GM23338 (cell line): ENCODE measurements around the gene ID2. TPM values are rescaled to one million over a fixed set of nuclear protein-coding genes. Genes with fewer than 3 reads are reported as not detected.

Experiments used
- ATAC-seq: fragments of 200-7000 bp; cut with Tn5 transposase; 3 replicates; pipeline ENCODE4 v1.9.1; 2020
- DNase-seq: peaks from one replicate; pipeline ENCODE4 v3.0.0-alpha.2; 2015; ENCODE audit warnings: low spot score
- H2AFZ ChIP-seq: fragments of 200-600 bp; sonication (generic); 2 replicates; pipeline ENCODE4 v1.8.0; 2016; ENCODE audit warnings: antibody characterized with exemption, mild to moderate bottlenecking, moderate library complexity
- H3F3A ChIP-seq: fragments of 200-600 bp; sonication (generic); replicated peaks from 2 replicates; pipeline ENCODE4 v1.8.0; 2017; ENCODE audit warnings: antibody characterized with exemption, mixed run types, low read depth
- H3K27ac ChIP-seq: fragments of 200-600 bp; sonication (generic); 2 replicates; pipeline ENCODE4 v1.6.1; 2016; ENCODE audit warnings: low read depth
- H3K27me3 ChIP-seq: fragments of 200-600 bp; sonication (generic); 2 replicates; pipeline ENCODE4 v1.8.0; 2016; ENCODE audit warnings: mild to moderate bottlenecking, mixed run types, moderate library complexity; ENCODE audit not compliant: insufficient read depth
- H3K36me3 ChIP-seq: fragments of 200-600 bp; sonication (generic); 2 replicates; pipeline ENCODE4 v1.8.0; 2016; ENCODE audit warnings: mild to moderate bottlenecking; ENCODE audit not compliant: insufficient read depth
- H3K4me1 ChIP-seq: fragments of 200-600 bp; sonication (generic); 2 replicates; pipeline ENCODE4 v1.8.0; 2016; ENCODE audit warnings: mild to moderate bottlenecking, moderate library complexity; ENCODE audit not compliant: insufficient read depth
- H3K4me2 ChIP-seq: fragments of 200-600 bp; sonication (generic); 2 replicates; pipeline ENCODE4 v1.7.1; 2017; ENCODE audit warnings: mixed run types
- H3K4me3 ChIP-seq: fragments of 200-600 bp; sonication (generic); 2 replicates; pipeline ENCODE4 v1.6.1; 2016; ENCODE audit warnings: mixed run types
- H3K79me2 ChIP-seq: fragments of 200-600 bp; sonication (generic); replicated peaks from 2 replicates; pipeline ENCODE4 v1.8.0; 2017; ENCODE audit warnings: mild to moderate bottlenecking; ENCODE audit not compliant: insufficient read depth
- H3K9me2 ChIP-seq: fragments of 200-600 bp; sonication (generic); 2 replicates; pipeline ENCODE4 v1.8.0; 2017; ENCODE audit not compliant: insufficient read depth
- H4K20me1 ChIP-seq: fragments of 200-600 bp; sonication (generic); replicated peaks from 2 replicates; pipeline ENCODE4 v1.8.0; 2017; ENCODE audit warnings: mild to moderate bottlenecking; ENCODE audit not compliant: insufficient read depth
- H3K27ac Mint-ChIP-seq: 2 replicates; pipeline ENCODE4 v1.8.0; 2020; ENCODE audit warnings: inconsistent platforms, mild to moderate bottlenecking, moderate library complexity, mixed read lengths
- H3K27me3 Mint-ChIP-seq: 3 replicates; pipeline ENCODE4 v1.8.0; 2022; ENCODE audit warnings: low read depth, mild to moderate bottlenecking, moderate library complexity, mixed read lengths, inconsistent platforms; ENCODE audit not compliant: insufficient read depth, poor library complexity
- H3K36me3 Mint-ChIP-seq: 3 replicates; pipeline ENCODE4 v1.8.0; 2021; ENCODE audit warnings: low read depth, mild to moderate bottlenecking, inconsistent platforms, moderate library complexity, mixed read lengths
- H3K4me1 Mint-ChIP-seq: 3 replicates; pipeline ENCODE4 v1.8.0; 2020; ENCODE audit warnings: mild to moderate bottlenecking, inconsistent platforms, mixed read lengths
- H3K4me3 Mint-ChIP-seq: 3 replicates; pipeline ENCODE4 v1.8.0; 2021; ENCODE audit warnings: moderate library complexity, mild to moderate bottlenecking, inconsistent platforms, mixed read lengths
- H3K9me3 Mint-ChIP-seq: 3 replicates; pipeline ENCODE4 v1.8.0; 2020; ENCODE audit warnings: moderate library complexity, mild to moderate bottlenecking, inconsistent platforms, mixed read lengths
- CREB1 ChIP-seq: fragments of 250-450 bp; sonication (Bioruptor Pico); IDR thresholded peaks from 2 replicates; pipeline ENCODE4 v1.5.0; 2020; ENCODE audit warnings: low read depth, mild to moderate bottlenecking, moderate library complexity
- ETS1 ChIP-seq: IDR thresholded peaks from 2 replicates; pipeline ENCODE4 v1.6.1; 2016; ENCODE audit warnings: antibody characterized with exemption
- EZH2 ChIP-seq: fragments of 200-600 bp; sonication (generic); IDR thresholded peaks from one replicate; pipeline ENCODE4 v1.8.0; 2017; ENCODE audit warnings: antibody characterized with exemption, mild to moderate bottlenecking, low read depth; ENCODE audit not compliant: unreplicated experiment
- EZH2phosphoT487 ChIP-seq: fragments of 200-600 bp; sonication (generic); IDR thresholded peaks from one replicate; pipeline ENCODE4 v1.8.1; 2018; ENCODE audit warnings: antibody characterized with exemption; ENCODE audit not compliant: unreplicated experiment
- JUNB ChIP-seq: IDR thresholded peaks from one replicate; pipeline ENCODE4 v1.6.1; 2016; ENCODE audit warnings: antibody characterized with exemption; ENCODE audit not compliant: unreplicated experiment
- NANOG ChIP-seq: IDR thresholded peaks from 2 replicates; pipeline ENCODE4 v1.6.1; 2016; ENCODE audit warnings: antibody characterized with exemption, borderline replicate concordance
- POLR2AphosphoS5 ChIP-seq: IDR thresholded peaks from 2 replicates; pipeline ENCODE4 v1.6.1; 2016; ENCODE audit warnings: antibody characterized with exemption, low read depth
- REST ChIP-seq: IDR thresholded peaks from one replicate; pipeline ENCODE4 v1.6.1; 2018; ENCODE audit warnings: antibody characterized with exemption; ENCODE audit not compliant: unreplicated experiment
- polyA plus RNA-seq: library from polyadenylated mRNA; unstranded; fragments of >200 nt; fragmentation: Nextera tagmentation; extraction: Ambion mirVana; gene quantifications from 2 replicates; pipeline ENCODE4 v1.2.1, GENCODE V29; 2016
- total RNA-seq: library from RNA; depleted of rRNA; stranded (reverse); fragments of >200 nt; shearing (Covaris generic); gene quantifications from 2 replicates; pipeline ENCODE4 v1.2.3, GENCODE V29; 2014
- TF ChIP-seq, protein P1 (sequence below), 2 experiments: fragments of 200-600 bp in 1 of 2; sonication (generic) in 1 of 2; conservative IDR thresholded peaks; 2 replicates each; pipeline versions ENCODE4 v1.5.1 to v1.6.1; 2016 to 2017; ENCODE audit warnings: antibody characterized with exemption in 2 of 2, low read depth in 2 of 2, mild to moderate bottlenecking in 2 of 2, moderate library complexity in 1 of 2

Gene ID2
- total and polyA plus RNA-seq, 2 experiments from 2014 or later = 87.0 to 110 TPM

GRCh38 chr2:8679567-8679826, 2.4 kb upstream of the ID2 start:
- Histone ChIP-seq H3K27ac (no peak overlapping the region), H3K79me2 (peaks cover 23% of the 10 kb centered on the region), H3K4me1 (peaks cover 51% of the 10 kb centered on the region), H3K4me3 (peak overlapping the region; percentile 54), H3K9me2 (no peaks in the 10 kb centered on the region), H3K27me3 (peaks cover 81% of the 10 kb centered on the region), H3F3A (no peaks in the 10 kb centered on the region; the same call in 1 of the 2 replicates), H3K4me2 (peak overlapping the region; percentile 76), H4K20me1 (peaks cover 22% of the 10 kb centered on the region), H2AFZ (no peak overlapping the region), H3K36me3 (no peaks in the 10 kb centered on the region)
- peaks cover 20% of the 10 kb centered on the region for H3K9me3 Mint-ChIP-seq
- TF ChIP-seq EZH2phosphoT487 (no peak), EZH2 (no peak), REST (no peak), NANOG (no peak), CREB1 (CRISPR knock-in tag) (no peak)
- TF ChIP-seq, protein P1, sequence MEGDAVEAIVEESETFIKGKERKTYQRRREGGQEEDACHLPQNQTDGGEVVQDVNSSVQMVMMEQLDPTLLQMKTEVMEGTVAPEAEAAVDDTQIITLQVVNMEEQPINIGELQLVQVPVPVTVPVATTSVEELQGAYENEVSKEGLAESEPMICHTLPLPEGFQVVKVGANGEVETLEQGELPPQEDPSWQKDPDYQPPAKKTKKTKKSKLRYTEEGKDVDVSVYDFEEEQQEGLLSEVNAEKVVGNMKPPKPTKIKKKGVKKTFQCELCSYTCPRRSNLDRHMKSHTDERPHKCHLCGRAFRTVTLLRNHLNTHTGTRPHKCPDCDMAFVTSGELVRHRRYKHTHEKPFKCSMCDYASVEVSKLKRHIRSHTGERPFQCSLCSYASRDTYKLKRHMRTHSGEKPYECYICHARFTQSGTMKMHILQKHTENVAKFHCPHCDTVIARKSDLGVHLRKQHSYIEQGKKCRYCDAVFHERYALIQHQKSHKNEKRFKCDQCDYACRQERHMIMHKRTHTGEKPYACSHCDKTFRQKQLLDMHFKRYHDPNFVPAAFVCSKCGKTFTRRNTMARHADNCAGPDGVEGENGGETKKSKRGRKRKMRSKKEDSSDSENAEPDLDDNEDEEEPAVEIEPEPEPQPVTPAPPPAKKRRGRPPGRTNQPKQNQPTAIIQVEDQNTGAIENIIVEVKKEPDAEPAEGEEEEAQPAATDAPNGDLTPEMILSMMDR (conservative IDR thresholded peaks at IDR 0.05; ENCODE audit: low read depth in 2 of 2) = no peak
- peak overlapping the region; percentile 79 for H3K4me3 Mint-ChIP-seq
- peaks cover 77% of the 10 kb centered on the region for H3K27me3 Mint-ChIP-seq
- H3K4me1 Mint-ChIP-seq = peaks cover 39% of the 10 kb centered on the region
- no peak overlapping the region for H3K27ac Mint-ChIP-seq
- DNase-seq (no peak), ATAC-seq (no peak)
- peaks cover 30% of the 10 kb centered on the region for H3K36me3 Mint-ChIP-seq

DNA sequence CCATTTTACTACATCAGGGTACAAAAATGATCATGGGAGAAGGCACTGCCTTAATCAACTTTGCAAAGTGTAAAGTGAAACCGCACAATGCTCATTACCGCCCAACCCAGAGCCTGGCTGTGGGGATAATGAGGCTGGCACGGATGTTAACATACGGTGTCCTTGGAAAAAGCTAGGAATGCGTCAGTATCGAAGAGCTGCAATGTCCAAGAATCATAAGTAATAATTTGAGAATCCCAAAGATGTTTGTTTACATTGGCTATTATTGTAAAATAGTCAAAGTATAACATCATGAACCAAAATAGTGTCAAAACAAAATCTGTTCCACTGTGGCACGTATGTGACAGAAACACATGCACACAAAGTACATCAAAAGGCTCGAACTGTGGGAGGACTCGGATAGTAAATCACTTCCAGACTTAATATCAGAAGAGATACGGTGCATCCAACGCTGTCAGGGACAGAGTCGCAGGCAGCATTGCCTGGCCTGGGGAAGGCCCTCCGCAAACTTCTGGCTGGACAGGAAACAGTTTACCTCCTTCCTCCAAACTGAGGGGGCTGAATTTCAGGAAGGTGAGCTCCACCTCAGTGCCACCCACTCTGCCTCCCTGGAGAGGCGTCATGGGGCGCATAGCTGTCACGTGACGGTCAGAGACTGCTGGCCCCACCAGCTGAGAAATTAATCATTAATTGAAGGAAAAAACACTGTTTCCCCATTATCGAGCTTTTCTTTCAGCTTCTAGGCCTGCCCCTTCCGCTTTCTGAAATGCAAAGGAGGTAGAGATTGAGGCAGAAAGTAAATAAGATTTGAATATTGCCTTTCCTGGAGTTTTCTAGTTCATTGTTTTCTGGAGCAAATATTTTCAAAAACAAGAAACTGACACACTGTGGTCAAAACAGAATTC, 1.8 kb upstream of the ID2 start:
- no peaks in the 10 kb centered on the region for H3K9me2 ChIP-seq
- peaks cover 41% of the 10 kb centered on the region for H3K4me1 Mint-ChIP-seq
- no peak overlapping the region for H2AFZ ChIP-seq
- H4K20me1 ChIP-seq = peaks cover 23% of the 10 kb centered on the region
- H3K9me3 Mint-ChIP-seq = peaks cover 14% of the 10 kb centered on the region; the same call in 2 of the 3 replicates
- no peak overlapping the region for H3K27ac ChIP-seq
- peak overlapping the region; percentile 54 for H3K4me3 ChIP-seq
- peaks cover 53% of the 10 kb centered on the region for H3K4me1 ChIP-seq
- peak overlapping the region; percentile 79 for H3K4me3 Mint-ChIP-seq
- no peaks in the 10 kb centered on the region for H3K36me3 ChIP-seq
- DNase-seq (no peak), ATAC-seq (no peak)
- no peak overlapping the region for H3K27ac Mint-ChIP-seq
- peaks cover 23% of the 10 kb centered on the region for H3K79me2 ChIP-seq
- H3K27me3 ChIP-seq = peaks cover 81% of the 10 kb centered on the region
- peaks cover 27% of the 10 kb centered on the region for H3K36me3 Mint-ChIP-seq
- H3K4me2 ChIP-seq = peak overlapping the region; percentile 76
- H3F3A ChIP-seq = no peaks in the 10 kb centered on the region; the same call in 1 of the 2 replicates
- H3K27me3 Mint-ChIP-seq = peaks cover 76% of the 10 kb centered on the region
- TF ChIP-seq JUNB (no peak), POLR2AphosphoS5 (no peak), REST (no peak), ETS1 (no peak), NANOG (no peak)
- TF ChIP-seq, protein P1 (conservative IDR thresholded peaks at IDR 0.05; ENCODE audit: low read depth in 2 of 2) = no peak
